Neural cell (in vitro differentiated cells): ENCODE results near the gene PSMB3. TPM values are rescaled to one million over a fixed set of nuclear protein-coding genes. Genes with fewer than 3 reads are reported as not detected.

ENCODE experiments used
- H2AFZ ChIP-seq: fragments of 200-600, 300-800 bp; sonication (generic), shearing (Covaris generic); 2 replicates; pipeline ENCODE4 v1.6.0; 2014; ENCODE audit warnings: low read depth, mild to moderate bottlenecking, antibody characterized with exemption, low read length, moderate library complexity
- H3F3A ChIP-seq: fragments of 200-600 bp; shearing (Covaris generic); 2 replicates; pipeline ENCODE4 v1.6.1; 2016; ENCODE audit warnings: mild to moderate bottlenecking, moderate library complexity, mixed read lengths, antibody characterized with exemption, low read length; ENCODE audit not compliant: insufficient read depth, poor library complexity, severe bottlenecking
- H3K27ac ChIP-seq: fragments of 200-600, 300-800 bp; sonication (generic), shearing (Covaris generic); 2 replicates; pipeline ENCODE4 v1.5.1; 2014; ENCODE audit warnings: mild to moderate bottlenecking, low read length, moderate library complexity
- H3K27me3 ChIP-seq: fragments of 300-800, 200-600 bp; sonication (generic), shearing (Covaris generic); 2 replicates; pipeline ENCODE4 v1.6.0; 2014; ENCODE audit warnings: mild to moderate bottlenecking, low read depth, low read length, moderate library complexity; ENCODE audit not compliant: insufficient read depth
- H3K36me3 ChIP-seq: fragments of 300-800, 200-600 bp; sonication (generic), shearing (Covaris generic); 2 replicates; pipeline ENCODE4 v1.5.1; 2014; ENCODE audit warnings: mild to moderate bottlenecking, antibody characterized with exemption, low read length, moderate library complexity; ENCODE audit not compliant: insufficient read depth
- H3K4me2 ChIP-seq: fragments of 300-800, 200-600 bp; sonication (generic), shearing (Covaris generic); 2 replicates; pipeline ENCODE4 v1.6.0; 2014; ENCODE audit warnings: mild to moderate bottlenecking, low read length
- H3K4me3 ChIP-seq: fragments of 300-800, 200-600 bp; sonication (generic), shearing (Covaris generic); 2 replicates; pipeline ENCODE4 v1.5.1; 2014; ENCODE audit warnings: mild to moderate bottlenecking, low read length, moderate library complexity
- H3K79me2 ChIP-seq: fragments of 200-600 bp; shearing (Covaris generic); replicated peaks from 2 replicates; pipeline ENCODE4 v1.6.0; 2014; ENCODE audit warnings: mild to moderate bottlenecking, low read length, moderate library complexity; ENCODE audit not compliant: insufficient read depth
- H3K9ac ChIP-seq: fragments of 300-800, 200-600 bp; sonication (generic), shearing (Covaris generic); 2 replicates; pipeline ENCODE4 v1.6.1; 2016; ENCODE audit warnings: mild to moderate bottlenecking, low read length, mixed read lengths
- H3K9me2 ChIP-seq: fragments of 200-600 bp; shearing (Covaris generic); 2 replicates; pipeline ENCODE4 v1.6.1; 2016; ENCODE audit warnings: mild to moderate bottlenecking, low read length, mixed read lengths; ENCODE audit not compliant: insufficient read depth
- H3K9me3 ChIP-seq: fragments of 200-600, 300-800 bp; sonication (generic), shearing (Covaris generic); 2 replicates; pipeline ENCODE4 v1.6.1; 2016; ENCODE audit warnings: mild to moderate bottlenecking, mixed run types, low read length, moderate library complexity, mixed read lengths
- H4K20me1 ChIP-seq: fragments of 200-600 bp; shearing (Covaris generic); 2 replicates; pipeline ENCODE4 v1.6.1; 2016; ENCODE audit warnings: mild to moderate bottlenecking, mixed run types; ENCODE audit not compliant: insufficient read depth
- EP300 ChIP-seq: fragments of 450-650 bp; conservative IDR thresholded peaks from 2 replicates; pipeline ENCODE4 v1.6.1; 2014; ENCODE audit warnings: antibody characterized with exemption, mild to moderate bottlenecking, moderate library complexity; ENCODE audit not compliant: poor library complexity, severe bottlenecking
- EZH2 ChIP-seq: fragments of 200-600, 300-800 bp; shearing (Covaris generic), sonication (generic); IDR thresholded peaks from 2 replicates; pipeline ENCODE4 v1.6.1; 2014; ENCODE audit warnings: antibody characterized with exemption, low read length, borderline replicate concordance, mild to moderate bottlenecking; ENCODE audit not compliant: insufficient read depth, poor library complexity, severe bottlenecking
- MXI1 ChIP-seq: fragments of 450-650 bp; conservative IDR thresholded peaks from 2 replicates; pipeline ENCODE4 v1.6.1; 2014; ENCODE audit warnings: antibody characterized with exemption, mild to moderate bottlenecking; ENCODE audit not compliant: poor library complexity, severe bottlenecking
- POLR2AphosphoS5 ChIP-seq: IDR thresholded peaks from 2 replicates; pipeline ENCODE4 v1.6.1; 2012
- RAD21 ChIP-seq: fragments of 450-650 bp; conservative IDR thresholded peaks from 2 replicates; pipeline ENCODE4 v1.6.1; 2014; ENCODE audit warnings: antibody characterized with exemption, mild to moderate bottlenecking, moderate library complexity
- REST ChIP-seq: IDR thresholded peaks from 2 replicates; pipeline ENCODE4 v1.6.1; 2012; ENCODE audit warnings: borderline replicate concordance
- SMC3 ChIP-seq: fragments of 450-650 bp; conservative IDR thresholded peaks from 2 replicates; pipeline ENCODE4 v1.6.1; 2014; ENCODE audit warnings: antibody characterized with exemption, mild to moderate bottlenecking, moderate library complexity; ENCODE audit not compliant: poor library complexity
- TAF1 ChIP-seq: IDR thresholded peaks from 2 replicates; pipeline ENCODE4 v1.6.1; 2012; ENCODE audit warnings: low read depth
- polyA plus RNA-seq: library from polyadenylated mRNA; depleted of rRNA; stranded (reverse); fragments of >200 nt; gene quantifications from 2 replicates; pipeline ENCODE4 v1.2.3, GENCODE V29; 2014
- small RNA-seq, 3 experiments: library from RNA; depleted of rRNA; stranded (forward); fragments of <200 nt; gene quantifications; one replicate each; pipeline ENCODE3, GENCODE V24; 2012
- TF ChIP-seq, protein P1 (sequence below): fragments of 450-650 bp; IDR thresholded peaks from 2 replicates; pipeline ENCODE4 v1.5.1; 2014; ENCODE audit warnings: antibody characterized with exemption, mild to moderate bottlenecking, moderate library complexity; ENCODE audit not compliant: poor library complexity, severe bottlenecking

The PSMB3 gene
- polyA plus RNA-seq, 1 donor from 2014 or later = 338 TPM

GRCh38 chr17:38800237-38800760 lies 47.8 kb downstream of the PSMB3 start:
- H3K27ac ChIP-seq = peak overlapping the region; percentile 86
- no peaks in the 10 kb centered on the region for H3K27me3 ChIP-seq
- TF ChIP-seq TAF1 = no peak
- no peak for TF ChIP-seq RAD21
- no peak for TF ChIP-seq EZH2
- TF ChIP-seq MXI1 = no peak
- TF ChIP-seq, protein P1, sequence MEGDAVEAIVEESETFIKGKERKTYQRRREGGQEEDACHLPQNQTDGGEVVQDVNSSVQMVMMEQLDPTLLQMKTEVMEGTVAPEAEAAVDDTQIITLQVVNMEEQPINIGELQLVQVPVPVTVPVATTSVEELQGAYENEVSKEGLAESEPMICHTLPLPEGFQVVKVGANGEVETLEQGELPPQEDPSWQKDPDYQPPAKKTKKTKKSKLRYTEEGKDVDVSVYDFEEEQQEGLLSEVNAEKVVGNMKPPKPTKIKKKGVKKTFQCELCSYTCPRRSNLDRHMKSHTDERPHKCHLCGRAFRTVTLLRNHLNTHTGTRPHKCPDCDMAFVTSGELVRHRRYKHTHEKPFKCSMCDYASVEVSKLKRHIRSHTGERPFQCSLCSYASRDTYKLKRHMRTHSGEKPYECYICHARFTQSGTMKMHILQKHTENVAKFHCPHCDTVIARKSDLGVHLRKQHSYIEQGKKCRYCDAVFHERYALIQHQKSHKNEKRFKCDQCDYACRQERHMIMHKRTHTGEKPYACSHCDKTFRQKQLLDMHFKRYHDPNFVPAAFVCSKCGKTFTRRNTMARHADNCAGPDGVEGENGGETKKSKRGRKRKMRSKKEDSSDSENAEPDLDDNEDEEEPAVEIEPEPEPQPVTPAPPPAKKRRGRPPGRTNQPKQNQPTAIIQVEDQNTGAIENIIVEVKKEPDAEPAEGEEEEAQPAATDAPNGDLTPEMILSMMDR = no peak
- TF ChIP-seq EP300 = no peak
- TF ChIP-seq REST = no peak
- TF ChIP-seq POLR2AphosphoS5 = no peak
- no peak for TF ChIP-seq SMC3
- H3K36me3 ChIP-seq = no peaks in the 10 kb centered on the region
- H2AFZ ChIP-seq = peak overlapping the region; percentile 51
- H3K4me3 ChIP-seq = peak overlapping the region; percentile 100
- H3K79me2 ChIP-seq = peaks cover 35% of the 10 kb centered on the region
- no peaks in the 10 kb centered on the region for H3K9me3 ChIP-seq
- peak overlapping the region; percentile 94 for H3K9ac ChIP-seq
- no peaks in the 10 kb centered on the region for H4K20me1 ChIP-seq
- H3K4me2 ChIP-seq = no peak overlapping the region
- H3K9me2 ChIP-seq = no peaks in the 10 kb centered on the region
- H3F3A ChIP-seq = peaks cover 6% of the 10 kb centered on the region

DNA sequence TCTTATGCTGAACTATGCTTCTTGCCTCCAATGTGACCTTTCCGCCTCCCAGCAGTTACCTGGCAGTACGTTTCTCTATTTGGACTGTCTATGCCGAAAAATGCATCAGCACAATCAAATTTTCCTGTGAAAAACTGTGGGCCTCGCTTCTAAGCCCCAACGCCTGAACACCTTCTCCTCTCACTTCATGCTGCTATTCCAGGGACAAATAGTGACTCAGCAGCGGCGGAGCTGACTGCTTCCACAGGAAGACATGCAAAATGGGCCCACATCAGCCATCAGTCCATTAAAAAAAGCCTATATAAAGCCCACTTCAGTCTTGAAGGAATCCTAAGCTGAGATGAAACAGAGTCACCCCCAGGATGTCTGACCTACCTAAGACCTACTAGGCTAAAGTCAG lies 57.3 kb downstream of the PSMB3 start:
- Histone ChIP-seq H3K9me2 (no peaks in the 10 kb centered on the region), H3K9ac (no peak overlapping the region), H3K9me3 (no peaks in the 10 kb centered on the region), H3K4me2 (no peak overlapping the region), H2AFZ (no peak overlapping the region), H3K36me3 (no peaks in the 10 kb centered on the region), H4K20me1 (no peaks in the 10 kb centered on the region), H3F3A (no peaks in the 10 kb centered on the region), H3K27me3 (no peaks in the 10 kb centered on the region), H3K4me3 (no peak overlapping the region), H3K79me2 (no peaks in the 10 kb centered on the region), H3K27ac (no peak overlapping the region)
- no peak for TF ChIP-seq REST
- TF ChIP-seq SMC3 = no peak
- TF ChIP-seq EP300 = no peak
- no peak for TF ChIP-seq TAF1

Small RNA genes within 50 kb of the gene (small RNA-seq; reads per million reads assigned to genes)
- 0 to 4.1 (median 1.8) reads per million in 3 experiments for gene MIR4726
- 0.57 to 4.9 (median 4.0) reads per million in 3 experiments for gene RNA5SP440
- gene RNU6-866P = 0 reads per million in 3 experiments

Other genes starting within 250 kb of the PSMB3 start
- gene SRCIN1, start 146.8 kb upstream of the PSMB3 start, polyA plus RNA-seq = 18.0 and 22.8 TPM in 2 replicates
- 1.1 and 1.5 TPM in 2 replicates for gene EPOP, start 77.8 kb upstream of the PSMB3 start, polyA plus RNA-seq
- 19.7 and 26.0 TPM in 2 replicates for gene MLLT6, start 47.5 kb upstream of the PSMB3 start, polyA plus RNA-seq
- 0.48 and 1.2 TPM in 2 replicates for gene CISD3, start 22.4 kb upstream of the PSMB3 start, polyA plus RNA-seq
- 10.7 and 11.7 TPM in 2 replicates for gene PCGF2, start 4.4 kb upstream of the PSMB3 start, polyA plus RNA-seq
- gene PIP4K2B, start 46.8 kb downstream of the PSMB3 start, polyA plus RNA-seq = 164 and 187 TPM in 2 replicates
- 15.4 and 18.4 TPM in 2 replicates for gene CWC25, start 72.6 kb downstream of the PSMB3 start, polyA plus RNA-seq
- 1,212 and 1,333 TPM in 2 replicates for gene RPL23, start 101.0 kb downstream of the PSMB3 start, polyA plus RNA-seq
- 56.3 and 60.0 TPM in 2 replicates for gene LASP1, start 117.3 kb downstream of the PSMB3 start, polyA plus RNA-seq
- not detected in 2 replicates for gene FBXO47, start 214.7 kb downstream of the PSMB3 start, polyA plus RNA-seq